HG03103 (cell line): Measurements from ENCODE around the gene FGR.
"Not testable (repeated sequence)": the region's sequence is repeated elsewhere in the genome, so short reads cannot be mapped to it uniquely, and the experiment has no call there.

Experiments used
- ATAC-seq: cut with Tn5 transposase; IDR thresholded peaks from one replicate; pipeline ENCODE4 v1.9.1; 2021; ENCODE audit warnings: low read depth; ENCODE audit not compliant: unreplicated experiment

FGR gene

GRCh38 chr1:27660300-27660835 lies 25.4 kb upstream of the FGR start:
- ATAC-seq = no peak

GRCh38 chr1:27659497-27660299 lies 24.7 kb upstream of the FGR start:
- ATAC-seq = peak; percentile 46

- ATAC-seq = no peak
These were observed 24.0 kb upstream of the FGR start for GRCh38 chr1:27658951-27659496.

- ATAC-seq = no peak
These were observed 21.3 kb upstream of the FGR start for GRCh38 chr1:27656157-27656893.

GRCh38 chr1:27655151-27655937 lies 20.4 kb upstream of the FGR start:
- no peak for ATAC-seq

GRCh38 chr1:27652111-27652864 lies 17.3 kb upstream of the FGR start:
- no peak for ATAC-seq

- ATAC-seq = no peak
These were observed 15.7 kb upstream of the FGR start for GRCh38 chr1:27650539-27651175.

DNA sequence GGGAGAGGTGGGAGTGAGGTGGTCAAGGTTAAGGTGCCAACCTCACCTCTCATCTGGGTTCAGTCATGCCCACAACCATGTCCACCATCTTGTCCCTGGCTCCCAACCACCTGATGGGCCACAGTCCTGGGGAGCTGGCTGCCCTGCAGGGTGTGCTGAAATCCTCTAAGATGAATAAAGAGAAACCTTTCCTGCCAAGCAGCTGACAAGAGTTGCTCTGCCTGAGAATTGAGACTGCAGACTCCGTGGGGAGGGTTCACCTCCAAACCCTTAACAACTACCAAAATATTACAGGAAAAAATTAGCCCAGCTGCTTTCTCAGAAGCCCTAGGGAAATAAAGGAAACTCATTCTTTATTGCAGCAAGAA lies 15.2 kb upstream of the FGR start:
- ATAC-seq = no peak

- no peak for ATAC-seq
These were observed 14.3 kb upstream of the FGR start for GRCh38 chr1:27649306-27649635.

GRCh38 chr1:27648602-27649305 lies 13.8 kb upstream of the FGR start:
- no peak for ATAC-seq

GRCh38 chr1:27647328-27647727 lies 12.3 kb upstream of the FGR start:
- no peak for ATAC-seq

DNA sequence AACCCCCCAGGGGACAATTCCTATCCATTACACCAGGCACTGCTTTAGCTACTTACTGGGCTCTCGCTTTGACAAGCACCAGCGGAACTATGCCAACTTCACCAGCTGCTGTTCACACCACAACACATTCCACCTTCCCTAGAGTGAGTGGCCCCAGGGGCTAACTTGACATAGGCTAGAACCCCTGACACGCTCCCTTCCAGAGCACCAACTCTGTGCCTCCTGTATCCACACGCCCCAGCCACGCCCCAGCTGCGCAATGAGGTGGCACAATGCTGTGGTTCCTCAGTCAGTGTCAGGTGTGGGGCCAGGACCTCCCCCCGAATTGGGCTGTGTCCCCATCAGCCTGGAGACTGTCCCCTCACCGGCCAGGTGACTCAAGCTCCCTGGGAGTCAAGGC lies 11.7 kb upstream of the FGR start:
- ATAC-seq = no peak

DNA sequence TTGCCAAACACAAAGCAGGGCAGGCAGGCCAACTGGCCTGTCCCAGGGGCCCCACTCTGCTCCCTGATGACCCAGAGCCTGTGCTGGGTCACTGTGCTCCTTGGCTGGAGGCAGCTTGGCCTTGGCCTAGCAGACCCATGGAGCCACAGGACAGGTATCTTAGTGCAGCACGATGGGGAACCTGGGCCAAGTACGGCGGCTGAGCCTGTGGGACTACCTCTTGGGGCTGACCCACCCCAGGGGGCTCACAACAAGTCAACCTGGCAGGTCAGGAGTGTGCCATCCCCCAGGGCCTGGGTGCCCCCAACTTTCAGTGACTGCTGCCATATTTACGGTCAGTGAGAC lies 10.1 kb upstream of the FGR start:
- ATAC-seq = no peak

- no peak for ATAC-seq
These were observed 9.5 kb upstream of the FGR start for GRCh38 chr1:27644369-27645070.

GRCh38 chr1:27643600-27644368 lies 8.8 kb upstream of the FGR start:
- ATAC-seq = peak; percentile 63

GRCh38 chr1:27640514-27640913 lies 5.5 kb upstream of the FGR start:
- ATAC-seq = not testable (repeated sequence)

- no peak for ATAC-seq
These were observed 3.8 kb upstream of the FGR start for GRCh38 chr1:27638805-27639204.
